ENCODE measurements around the gene CRABP2. TPM values are rescaled to one million over a fixed set of nuclear protein-coding genes. Genes with fewer than 3 reads are reported as not detected.

CRABP2 gene
- total and polyA plus RNA-seq, 10 of the 15 experiments (the other 5 are each of a cell fraction or from before 2014, with no cell fraction given), result 0.21 to 1.3 (median 0.41) TPM

GRCh38 chr1:156740741-156741480, 35.5 kb upstream of the CRABP2 start, which contains the start of gene MRPL24 (continued):
- TF ChIP-seq GATAD2B (conservative IDR thresholded peaks at IDR 0.05; ENCODE audit: low read depth) (0 out of 2 replicates have a peak, but pooled peaks have one; percentile 42), STAT3 (IDR thresholded peaks at IDR 0.05; ENCODE audit: low read depth, low read length) (0 out of 2 replicates have a peak, but pooled peaks have one; percentile 25), HDGF (IDR thresholded peaks at IDR 0.05) (no peak; the same call in 1 of the 2 replicates), ASH2L (IDR thresholded peaks at IDR 0.05; ENCODE audit: borderline replicate concordance, low read depth) (no peak), RAD51 (IDR thresholded peaks at IDR 0.05) (peak; percentile 54; the same call in 1 of the 2 replicates), POLR2AphosphoS2 (IDR thresholded peaks at IDR 0.05; ENCODE audit: low read depth, low read length) (peak; percentile 93; the same call in 1 of the 2 replicates), MTA2 (IDR thresholded peaks at IDR 0.05; ENCODE audit: low read depth) (peak; percentile 15; the same call in 1 of the 2 replicates), FOS (IDR thresholded peaks at IDR 0.05; ENCODE audit: borderline replicate concordance, extremely low read depth, insufficient read length) (no peak)

DNA sequence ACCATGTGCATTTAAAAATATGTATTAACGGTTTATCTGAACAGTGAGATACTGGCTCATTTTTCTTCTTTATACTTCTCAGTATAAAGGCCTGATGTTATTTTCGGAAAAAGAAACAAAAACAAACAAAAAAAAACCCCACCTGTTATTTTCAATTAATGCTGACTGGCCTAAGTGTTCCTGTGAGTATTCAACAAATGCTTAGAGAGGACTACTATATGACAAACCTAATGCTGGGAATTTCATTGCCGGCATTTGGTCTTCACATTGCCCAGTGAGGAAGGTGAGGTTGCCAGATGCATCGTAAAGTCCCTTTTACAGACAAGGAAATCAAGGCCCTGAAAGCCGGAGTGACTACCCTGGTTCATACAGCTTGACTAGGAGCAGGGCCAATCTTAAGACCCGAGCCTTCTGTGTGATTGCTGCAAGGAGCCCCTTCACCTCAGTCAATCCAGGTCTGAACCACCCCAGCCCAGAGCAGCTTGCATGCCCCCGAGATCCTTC, 34.9 kb upstream of the CRABP2 start:
- Histone ChIP-seq H3K79me2 (ENCODE audit: control insufficient read depth, insufficient read depth, low read length) (peaks cover 23% of the 10 kb centered on the region), H3K36me3 (ENCODE audit: control insufficient read depth in 2 of 2, insufficient read depth in 2 of 2, low read length in 1 of 2) (peaks cover 19 to 30% of the 10 kb centered on the region in 2 experiments), H2AFZ (ENCODE audit: control insufficient read depth, low read depth, low read length) (peak overlapping the region; percentile 76; the same call in 1 of the 2 replicates), H3K4me2 (ENCODE audit: control insufficient read depth, insufficient read depth) (peak overlapping the region; percentile 32), H3K27me3 (replicated peaks in 1 of 2; ENCODE audit: control insufficient read depth in 2 of 2, insufficient read depth in 2 of 2, low read length in 1 of 2) (no peaks in the 10 kb centered on the region), H3K4me1 (ENCODE audit: control insufficient read depth, insufficient read depth, low read length) (peaks cover 5% of the 10 kb centered on the region; the same call in 1 of the 2 replicates), H4K20me1 (ENCODE audit: control insufficient read depth, insufficient read depth) (no peaks in the 10 kb centered on the region), H3K9me3 (replicated peaks; ENCODE audit: control insufficient read depth, insufficient read depth, low read length) (no peaks in the 10 kb centered on the region), H3K27ac (ENCODE audit: control insufficient read depth, insufficient read depth) (peak overlapping the region; percentile 76), H3K4me3 (peak overlapping the region; percentile 68), H3K9ac (ENCODE audit: control insufficient read depth, insufficient read depth, low read length) (peak overlapping the region; percentile 64)
- ChIA-PET SMC1A (ENCODE audit: uncharacterized antibody, unreplicated experiment) (interaction anchor here (1.0 to 5.0 kb wide), 6 partner anchors 13 to 76 kb away, joined by 3 to 57 read pairs (median 4); partner anchors contain the start of genes ISG20L2, METTL25B, PRCC and SH2D2A), POLR2A (interaction anchor here (0.7 to 5.4 kb wide), 7 partner anchors 11 to 402 kb away, joined by 3 to 75 read pairs (median 11); partner anchors contain the start of genes CCT3, HDGF, ISG20L2 and METTL25B), RAD21 (ENCODE audit: unreplicated experiment) (interaction anchor here (1.2 to 2.7 kb wide), 11 partner anchors 10 to 119 kb away, joined by 3 to 49 read pairs (median 6); partner anchors contain the start of genes HDGF, ISG20L2, METTL25B and PRCC), CTCF (interaction anchor here (0.8 to 3.7 kb wide), 11 partner anchors 9 to 142 kb away, joined by 3 to 56 read pairs (median 7); partner anchors contain the start of genes HDGF, ISG20L2, METTL25B and PRCC)
- FAIRE-seq, result peak; percentile 82
- intact Hi-C loops (cut with micrococcal nuclease; ENCODE audit: unreplicated experiment) (loop anchor here (10.0 kb wide), 1 partner anchor 235 kb away; the partner anchor contains the start of gene MEF2D), in situ Hi-C loops (cut with MboI) (no loop called here)
- TF ChIP-seq, protein P1, sequence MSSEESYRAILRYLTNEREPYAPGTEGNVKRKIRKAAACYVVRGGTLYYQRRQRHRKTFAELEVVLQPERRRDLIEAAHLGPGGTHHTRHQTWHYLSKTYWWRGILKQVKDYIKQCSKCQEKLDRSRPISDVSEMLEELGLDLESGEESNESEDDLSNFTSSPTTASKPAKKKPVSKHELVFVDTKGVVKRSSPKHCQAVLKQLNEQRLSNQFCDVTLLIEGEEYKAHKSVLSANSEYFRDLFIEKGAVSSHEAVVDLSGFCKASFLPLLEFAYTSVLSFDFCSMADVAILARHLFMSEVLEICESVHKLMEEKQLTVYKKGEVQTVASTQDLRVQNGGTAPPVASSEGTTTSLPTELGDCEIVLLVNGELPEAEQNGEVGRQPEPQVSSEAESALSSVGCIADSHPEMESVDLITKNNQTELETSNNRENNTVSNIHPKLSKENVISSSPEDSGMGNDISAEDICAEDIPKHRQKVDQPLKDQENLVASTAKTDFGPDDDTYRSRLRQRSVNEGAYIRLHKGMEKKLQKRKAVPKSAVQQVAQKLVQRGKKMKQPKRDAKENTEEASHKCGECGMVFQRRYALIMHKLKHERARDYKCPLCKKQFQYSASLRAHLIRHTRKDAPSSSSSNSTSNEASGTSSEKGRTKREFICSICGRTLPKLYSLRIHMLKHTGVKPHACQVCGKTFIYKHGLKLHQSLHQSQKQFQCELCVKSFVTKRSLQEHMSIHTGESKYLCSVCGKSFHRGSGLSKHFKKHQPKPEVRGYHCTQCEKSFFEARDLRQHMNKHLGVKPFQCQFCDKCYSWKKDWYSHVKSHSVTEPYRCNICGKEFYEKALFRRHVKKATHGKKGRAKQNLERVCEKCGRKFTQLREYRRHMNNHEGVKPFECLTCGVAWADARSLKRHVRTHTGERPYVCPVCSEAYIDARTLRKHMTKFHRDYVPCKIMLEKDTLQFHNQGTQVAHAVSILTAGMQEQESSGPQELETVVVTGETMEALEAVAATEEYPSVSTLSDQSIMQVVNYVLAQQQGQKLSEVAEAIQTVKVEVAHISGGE (CRISPR knock-in tag; IDR thresholded peaks at IDR 0.05), result no peak
- no peak for TF ChIP-seq PAX5 (IDR thresholded peaks at IDR 0.05; ENCODE audit: borderline replicate concordance, low read depth, low read length)
- TF ChIP-seq CEBPB (IDR thresholded peaks at IDR 0.05; ENCODE audit: borderline replicate concordance in 1 of 2, low read depth in 2 of 2, low read length in 2 of 2), result no peak
- ATAC-seq, result peak; percentile 31; the same call in 2 of the 3 replicates
- WGBS (ENCODE audit: insufficient coverage, insufficient replicate concordance, low lambda C conversion rate, missing lambda C conversion rate), result 2% methylated on average over 7 of the region's 7 CpGs
- BruUV-seq (replicated peaks), result TSS peak; percentile 46
- DNase-seq (ENCODE audit: low read depth, low spot score), result no peak

All from GM12878 (cell line).